ENCODE measurements around the gene LRRN3.

LRRN3 gene

DNA sequence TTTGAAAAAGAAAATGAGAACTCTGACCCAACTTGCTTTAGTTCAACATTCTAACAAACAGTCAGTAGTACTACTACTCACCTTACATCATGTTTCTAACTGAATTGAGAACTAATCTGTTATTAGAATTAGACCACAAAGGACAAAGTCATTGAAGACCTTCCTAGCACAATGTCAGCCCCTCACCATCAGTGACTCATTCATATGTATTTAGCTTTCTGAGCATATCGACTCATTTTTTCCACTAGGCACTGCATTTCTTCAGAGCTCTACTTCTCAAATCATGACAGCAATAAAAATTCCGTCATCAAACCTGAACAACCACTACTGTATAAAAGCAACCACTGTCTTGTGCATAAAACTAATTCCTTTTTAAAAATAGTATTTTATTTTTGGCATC is 4.4 kb upstream of the LRRN3 start:
- Mint-ChIP-seq H3K4me1 (ENCODE audit: low read depth) (peaks cover 26% of the 10 kb centered on the region), H3K4me3 (no peak overlapping the region), H3K36me3 (ENCODE audit: low read depth) (no peaks in the 10 kb centered on the region), H3K27me3 (peaks cover 8% of the 10 kb centered on the region), H3K9me3 (no peaks in the 10 kb centered on the region), H3K27ac (no peak overlapping the region)
- intact Hi-C loops (cut with micrococcal nuclease) = loop anchor here (5.0 to 10.0 kb wide), 3 partner anchors 218 to 648 kb away; partner anchors contain the start of gene IMMP2L

DNA sequence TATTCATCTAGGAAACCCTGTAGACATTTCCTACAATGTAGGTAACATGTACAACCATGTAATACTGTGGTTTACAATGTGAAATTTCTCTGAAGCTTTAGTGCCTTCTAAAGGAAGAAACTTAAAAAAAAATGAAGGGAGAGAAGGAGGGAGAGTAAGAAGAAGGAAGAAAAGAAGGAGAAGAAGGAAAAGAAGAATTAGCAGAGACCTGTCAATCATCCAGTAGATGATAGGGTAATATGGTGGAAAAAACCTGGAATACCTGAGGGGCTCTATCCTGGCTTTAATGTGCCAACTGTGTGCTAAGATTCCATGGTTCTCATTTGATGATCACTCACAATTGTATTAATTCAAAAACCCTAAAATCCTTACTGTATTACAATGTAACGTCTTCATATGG is 2.6 kb upstream of the LRRN3 start:
- H3K9me3 Mint-ChIP-seq = no peaks in the 10 kb centered on the region

DNA sequence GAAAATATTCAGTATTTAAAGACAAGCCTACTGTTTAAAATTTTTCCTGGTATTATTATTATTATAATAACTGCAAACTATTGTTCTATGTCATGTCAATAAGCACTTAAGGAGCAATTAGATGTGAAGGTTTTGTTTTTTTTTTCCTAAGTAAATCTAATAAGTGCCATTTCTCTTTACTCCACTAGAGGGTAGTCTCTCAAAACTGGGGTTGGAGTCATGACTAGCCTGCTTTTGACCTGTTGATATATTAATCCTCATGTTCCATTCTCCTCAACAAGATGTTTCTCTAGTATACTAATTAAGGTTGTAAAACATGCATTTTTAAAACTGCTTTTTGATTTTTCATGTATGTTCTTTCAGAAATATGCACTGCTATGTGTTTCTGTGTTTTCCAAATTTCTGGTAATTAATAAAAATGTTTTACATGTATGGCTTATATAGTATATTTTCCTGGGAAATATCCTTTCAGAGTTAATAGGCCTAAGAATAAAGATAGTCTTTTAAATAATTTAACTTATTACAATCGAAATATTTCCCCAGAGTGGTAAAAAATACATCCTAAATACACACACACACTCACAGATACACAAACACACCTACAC is 1.0 kb upstream of the LRRN3 start:
- no peaks in the 10 kb centered on the region for H3K9me3 Mint-ChIP-seq
- H3K4me3 Mint-ChIP-seq = no peak overlapping the region
- H3K4me1 Mint-ChIP-seq (ENCODE audit: low read depth) = no peaks in the 10 kb centered on the region
- intact Hi-C loops (cut with micrococcal nuclease) = loop anchor here (1.0 to 10.0 kb wide), 4 partner anchors 215 to 645 kb away; partner anchors contain the start of gene IMMP2L
- H3K27me3 Mint-ChIP-seq = no peaks in the 10 kb centered on the region
- no peaks in the 10 kb centered on the region for H3K36me3 Mint-ChIP-seq (ENCODE audit: low read depth)
- no peak overlapping the region for H3K27ac Mint-ChIP-seq

More for the DNA sequence above, 2.6 kb upstream of the LRRN3 start:
- H3K4me3 Mint-ChIP-seq = no peak overlapping the region
- no peak overlapping the region for H3K27ac Mint-ChIP-seq
- peaks cover 16% of the 10 kb centered on the region for H3K4me1 Mint-ChIP-seq (ENCODE audit: low read depth)
- intact Hi-C loops (cut with micrococcal nuclease) = loop anchor here (5.0 to 10.0 kb wide), 3 partner anchors 216 to 646 kb away; partner anchors contain the start of gene IMMP2L
- H3K36me3 Mint-ChIP-seq (ENCODE audit: low read depth) = no peaks in the 10 kb centered on the region
- peaks cover 6% of the 10 kb centered on the region for H3K27me3 Mint-ChIP-seq

DNA sequence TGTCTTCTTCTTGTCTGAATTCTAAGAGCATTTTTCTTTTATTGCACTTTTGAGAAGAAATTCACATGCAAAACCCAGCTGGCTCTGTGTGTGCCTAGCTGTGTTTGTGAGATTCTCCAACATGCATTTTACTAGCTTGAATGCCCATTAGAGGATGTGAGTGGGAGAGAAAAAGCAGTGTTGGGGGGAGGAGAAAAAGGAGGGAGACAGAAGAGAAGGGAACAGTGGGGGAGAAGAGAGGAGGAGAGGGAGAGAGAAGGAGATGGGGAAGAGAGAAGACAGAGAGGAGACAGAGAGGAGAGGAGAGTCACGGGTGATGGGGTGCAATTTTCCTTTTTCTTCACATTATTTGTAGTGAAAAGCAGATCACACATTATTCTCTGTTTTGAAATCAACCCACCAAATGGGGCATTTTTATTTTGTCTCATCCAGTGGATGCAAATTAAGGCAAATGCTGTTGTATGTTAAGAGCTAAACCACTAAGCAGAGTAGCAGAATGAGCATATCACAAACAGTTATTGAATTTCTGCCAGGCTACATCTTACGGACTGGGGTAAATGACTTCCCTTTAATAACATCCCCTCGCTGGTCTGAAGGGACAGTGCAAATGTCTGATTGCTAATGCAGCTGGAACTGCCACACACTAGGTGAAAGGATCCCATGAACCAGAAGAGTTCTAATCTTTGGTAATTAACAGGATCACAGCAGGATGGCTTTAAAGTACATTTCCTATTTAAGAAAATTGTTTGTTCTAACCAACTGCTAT is 849 bp downstream of the LRRN3 start:
- Mint-ChIP-seq H3K27ac (peak overlapping the region; percentile 20), H3K27me3 (no peaks in the 10 kb centered on the region), H3K4me1 (ENCODE audit: low read depth) (no peaks in the 10 kb centered on the region), H3K9me3 (no peaks in the 10 kb centered on the region), H3K36me3 (ENCODE audit: low read depth) (no peaks in the 10 kb centered on the region), H3K4me3 (no peak overlapping the region)
- intact Hi-C loops (cut with micrococcal nuclease) = no loop called here

DNA sequence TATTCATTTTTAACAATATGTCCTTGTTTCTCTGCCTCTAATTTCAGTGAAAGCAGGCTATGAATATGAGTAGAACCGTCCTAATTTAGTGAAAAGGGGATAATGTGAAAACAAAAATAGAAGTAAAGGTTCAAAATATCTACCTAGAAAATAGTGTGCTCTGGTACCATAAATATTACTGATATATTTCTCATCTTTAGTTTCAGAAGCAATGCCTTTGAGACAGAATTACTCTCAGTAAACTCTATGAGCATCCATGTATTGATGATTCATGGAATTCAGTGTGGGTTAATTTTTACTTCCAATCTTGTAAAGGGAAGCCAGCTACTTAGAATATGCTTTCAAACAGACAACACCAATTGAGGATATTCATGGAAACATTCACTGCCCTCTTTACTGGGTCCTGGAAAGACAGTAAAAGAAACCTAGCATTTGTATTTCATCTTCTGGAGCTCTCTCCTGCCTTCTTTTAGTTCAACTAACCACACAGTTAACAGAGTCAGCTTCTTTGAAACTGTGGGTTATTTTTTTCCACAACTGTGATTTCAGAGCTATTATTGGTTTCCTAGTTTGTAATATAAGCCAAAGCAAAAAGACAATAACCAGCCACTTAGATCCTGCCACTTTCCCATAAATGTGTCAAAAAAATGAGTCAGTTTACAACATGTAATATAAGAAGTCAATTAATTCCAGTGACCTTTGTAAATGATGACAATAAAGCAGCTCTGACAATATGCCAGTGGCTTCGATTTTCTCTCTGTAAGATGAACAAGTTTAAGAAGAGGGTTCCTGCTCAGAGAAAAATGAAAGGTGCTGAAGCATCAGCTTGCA is 1.7 kb downstream of the LRRN3 start:
- intact Hi-C loops (cut with micrococcal nuclease) = no loop called here
- H3K4me1 Mint-ChIP-seq (ENCODE audit: low read depth) = no peaks in the 10 kb centered on the region
- no peaks in the 10 kb centered on the region for H3K36me3 Mint-ChIP-seq (ENCODE audit: low read depth)
- H3K4me3 Mint-ChIP-seq = no peak overlapping the region
- H3K9me3 Mint-ChIP-seq = no peaks in the 10 kb centered on the region
- no peak overlapping the region for H3K27ac Mint-ChIP-seq
- no peaks in the 10 kb centered on the region for H3K27me3 Mint-ChIP-seq

DNA sequence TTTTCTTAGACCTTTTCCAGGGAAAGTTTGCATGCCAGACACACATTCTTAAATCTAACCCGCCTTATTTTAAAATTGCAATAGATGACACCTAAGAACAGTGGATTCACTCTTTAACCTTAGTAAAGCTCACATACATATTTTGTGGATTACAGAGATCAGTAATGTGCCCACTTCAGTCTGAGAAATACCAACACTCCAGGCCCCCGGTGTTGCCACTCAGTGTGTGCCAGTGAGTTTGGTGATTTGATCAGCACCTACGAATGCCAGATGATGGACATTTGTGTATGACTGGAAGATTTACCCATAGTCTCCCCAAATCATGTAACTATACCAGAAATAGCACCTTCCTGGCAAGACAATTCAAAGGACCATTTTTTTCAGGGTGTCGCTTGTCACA is 2.6 kb downstream of the LRRN3 start:
- H3K27me3 Mint-ChIP-seq = no peaks in the 10 kb centered on the region
- no peak overlapping the region for H3K4me3 Mint-ChIP-seq
- no peaks in the 10 kb centered on the region for H3K9me3 Mint-ChIP-seq
- H3K27ac Mint-ChIP-seq = no peak overlapping the region
- intact Hi-C loops (cut with micrococcal nuclease) = no loop called here
- no peaks in the 10 kb centered on the region for H3K36me3 Mint-ChIP-seq (ENCODE audit: low read depth)
- H3K4me1 Mint-ChIP-seq (ENCODE audit: low read depth) = no peaks in the 10 kb centered on the region

DNA sequence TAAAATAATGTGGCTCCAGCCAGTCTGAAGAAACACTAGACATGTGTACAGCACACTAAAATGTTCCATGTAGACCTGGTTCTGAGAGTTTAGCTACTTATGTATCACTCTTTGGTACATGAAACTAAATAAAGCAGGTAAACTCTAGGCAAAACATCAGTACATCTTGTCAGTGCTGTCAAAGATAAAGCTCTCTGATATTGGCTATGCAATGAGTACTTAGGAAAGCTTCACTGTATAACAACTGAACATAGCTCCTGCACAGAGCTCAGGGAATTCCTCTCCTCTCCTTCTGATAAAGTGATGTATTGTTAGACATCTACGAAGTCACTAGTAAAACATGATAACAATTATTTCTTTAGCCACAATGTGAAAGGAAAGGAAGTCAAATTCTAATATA is 3.5 kb downstream of the LRRN3 start:
- no peaks in the 10 kb centered on the region for H3K36me3 Mint-ChIP-seq (ENCODE audit: low read depth)
- no peak overlapping the region for H3K27ac Mint-ChIP-seq

DNA sequence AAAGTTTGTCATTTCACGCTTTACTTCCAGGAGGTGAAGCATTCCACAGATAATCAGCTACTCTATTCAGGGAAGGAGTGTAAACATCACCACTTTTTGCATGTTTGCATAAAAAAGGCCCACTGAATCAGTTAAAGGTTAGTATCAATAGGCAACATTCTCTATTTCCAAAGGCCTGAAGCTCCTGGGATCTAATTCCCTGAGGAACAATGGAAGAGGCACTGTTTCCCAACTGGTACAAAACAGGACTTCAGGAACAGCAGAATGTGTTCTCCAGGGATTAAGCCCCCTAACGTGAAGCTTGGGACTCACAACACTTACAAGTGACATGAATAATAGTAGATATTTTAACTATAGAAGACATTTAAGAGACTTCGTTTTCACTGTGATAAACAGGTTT is 6.1 kb downstream of the LRRN3 start:
- intact Hi-C loops (cut with micrococcal nuclease) = loop anchor here (5.0 kb wide), 1 partner anchor 1005 kb away; no protein-coding TSS in a partner anchor
- no peaks in the 10 kb centered on the region for H3K9me3 Mint-ChIP-seq
- H3K36me3 Mint-ChIP-seq (ENCODE audit: low read depth) = no peaks in the 10 kb centered on the region
- no peaks in the 10 kb centered on the region for H3K27me3 Mint-ChIP-seq
- no peak overlapping the region for H3K27ac Mint-ChIP-seq
- no peak overlapping the region for H3K4me3 Mint-ChIP-seq
- H3K4me1 Mint-ChIP-seq (ENCODE audit: low read depth) = no peaks in the 10 kb centered on the region

More for the DNA sequence above, 3.5 kb downstream of the LRRN3 start:
- Mint-ChIP-seq H3K4me3 (no peak overlapping the region), H3K4me1 (ENCODE audit: low read depth) (no peaks in the 10 kb centered on the region), H3K9me3 (no peaks in the 10 kb centered on the region), H3K27me3 (no peaks in the 10 kb centered on the region)
- intact Hi-C loops (cut with micrococcal nuclease) = no loop called here

DNA sequence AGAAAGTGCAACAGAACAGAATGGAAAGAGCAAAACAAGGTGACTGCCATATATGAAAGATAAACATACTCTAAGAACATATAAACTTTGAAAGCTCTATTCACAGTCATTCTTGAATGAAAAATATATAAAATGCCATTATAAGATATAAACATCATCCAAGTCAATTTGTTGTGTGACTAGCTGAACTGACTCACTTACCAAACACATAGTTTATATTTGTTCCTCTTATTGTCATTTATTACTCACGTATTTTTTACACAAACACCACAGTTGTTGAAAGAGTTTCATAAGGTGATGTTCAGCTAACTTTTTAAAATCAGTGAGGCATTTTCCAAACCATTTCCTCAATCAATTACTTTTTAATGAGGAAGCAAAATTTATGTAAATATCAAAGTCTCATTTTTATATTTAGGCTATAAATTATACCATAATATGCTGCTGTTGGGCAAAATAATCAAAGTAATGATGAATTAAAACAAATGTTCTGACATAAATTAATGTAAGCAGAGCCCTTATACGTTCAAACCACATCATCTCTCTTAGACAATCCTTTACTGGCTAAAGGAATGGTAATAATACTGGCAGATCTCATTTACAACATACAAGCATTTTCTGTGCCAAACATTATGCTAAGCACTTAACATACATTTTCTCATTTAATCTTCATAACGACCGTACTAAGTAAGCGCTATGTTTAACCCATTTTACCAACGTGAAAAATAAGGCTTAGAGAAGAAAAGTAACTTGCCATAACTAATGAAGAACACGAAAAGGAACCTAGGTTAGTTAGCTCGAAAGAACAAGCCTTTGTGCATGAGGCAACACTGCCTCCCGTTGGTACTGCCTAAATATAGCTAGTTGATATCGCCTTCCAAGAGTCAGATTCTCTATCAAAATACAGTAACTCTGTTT is 7.3 kb downstream of the LRRN3 start:
- Mint-ChIP-seq H3K4me3 (no peak overlapping the region), H3K36me3 (ENCODE audit: low read depth) (no peaks in the 10 kb centered on the region), H3K27me3 (no peaks in the 10 kb centered on the region), H3K27ac (no peak overlapping the region), H3K9me3 (no peaks in the 10 kb centered on the region), H3K4me1 (ENCODE audit: low read depth) (no peaks in the 10 kb centered on the region)
- intact Hi-C loops (cut with micrococcal nuclease) = loop anchor here (5.0 kb wide), 1 partner anchor 1006 kb away; no protein-coding TSS in a partner anchor

DNA sequence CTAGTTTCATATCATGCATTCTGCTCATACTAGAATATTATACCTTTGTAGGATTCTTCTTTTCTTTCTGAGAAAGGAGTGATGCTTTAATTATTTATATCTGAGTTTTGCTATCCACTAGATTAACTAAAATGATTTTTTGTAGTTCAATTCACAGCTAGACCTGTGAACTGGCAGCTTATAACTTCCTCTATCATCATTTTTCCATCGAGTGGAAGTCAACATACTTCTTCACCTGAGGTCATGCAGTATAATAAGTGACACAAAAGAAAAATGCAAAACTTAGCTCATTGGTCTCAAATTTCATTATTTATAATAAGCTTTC is 8.0 kb downstream of the LRRN3 start:
- no peak overlapping the region for H3K27ac Mint-ChIP-seq
- H3K27me3 Mint-ChIP-seq = no peaks in the 10 kb centered on the region
- no peaks in the 10 kb centered on the region for H3K9me3 Mint-ChIP-seq
- no peaks in the 10 kb centered on the region for H3K36me3 Mint-ChIP-seq (ENCODE audit: low read depth)
- H3K4me1 Mint-ChIP-seq (ENCODE audit: low read depth) = peaks cover 5% of the 10 kb centered on the region
- no peak overlapping the region for H3K4me3 Mint-ChIP-seq
- intact Hi-C loops (cut with micrococcal nuclease) = loop anchor here (5.0 kb wide), 1 partner anchor 1007 kb away; no protein-coding TSS in a partner anchor

DNA sequence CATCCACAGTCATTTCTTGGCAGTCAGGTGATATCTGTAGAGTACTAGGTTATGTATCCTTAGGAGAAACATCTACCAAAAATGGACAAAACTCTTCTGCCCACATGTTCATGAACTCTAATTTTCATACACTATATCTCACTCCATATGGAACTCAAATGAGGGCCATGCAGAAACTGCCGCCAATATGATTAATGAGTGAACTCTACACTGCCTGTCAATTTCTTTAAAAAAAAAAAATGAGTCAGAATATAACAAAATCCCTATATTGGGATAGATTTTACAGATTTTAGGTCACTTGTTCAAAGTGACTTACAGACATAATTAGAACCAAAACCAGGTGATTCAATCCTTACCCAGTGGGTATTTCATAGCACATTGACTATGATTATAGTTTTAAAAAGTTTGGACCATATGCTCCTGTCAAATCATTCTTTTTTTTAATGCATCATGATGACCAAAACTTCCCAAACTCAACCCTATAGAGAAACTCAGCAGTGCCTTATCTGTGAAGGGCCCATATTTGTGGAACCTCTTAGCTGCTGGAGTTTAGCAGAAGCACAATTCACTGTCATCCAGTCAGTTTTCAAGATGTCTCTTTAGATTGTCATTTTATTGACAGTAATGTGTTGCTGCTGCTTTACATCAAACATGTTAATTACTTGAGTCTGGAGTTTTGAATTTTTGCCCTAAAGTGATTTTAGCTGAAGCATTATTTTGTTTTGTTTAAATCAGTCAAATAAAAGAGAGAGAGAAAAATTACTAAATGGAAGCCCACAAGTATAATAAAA is 11.1 kb downstream of the LRRN3 start:
- intact Hi-C loops (cut with micrococcal nuclease) = no loop called here
- H3K27me3 Mint-ChIP-seq = no peaks in the 10 kb centered on the region
- H3K4me1 Mint-ChIP-seq (ENCODE audit: low read depth) = peaks cover 15% of the 10 kb centered on the region
- H3K4me3 Mint-ChIP-seq = no peak overlapping the region
- no peak overlapping the region for H3K27ac Mint-ChIP-seq
- no peaks in the 10 kb centered on the region for H3K9me3 Mint-ChIP-seq
- no peaks in the 10 kb centered on the region for H3K36me3 Mint-ChIP-seq (ENCODE audit: low read depth)

DNA sequence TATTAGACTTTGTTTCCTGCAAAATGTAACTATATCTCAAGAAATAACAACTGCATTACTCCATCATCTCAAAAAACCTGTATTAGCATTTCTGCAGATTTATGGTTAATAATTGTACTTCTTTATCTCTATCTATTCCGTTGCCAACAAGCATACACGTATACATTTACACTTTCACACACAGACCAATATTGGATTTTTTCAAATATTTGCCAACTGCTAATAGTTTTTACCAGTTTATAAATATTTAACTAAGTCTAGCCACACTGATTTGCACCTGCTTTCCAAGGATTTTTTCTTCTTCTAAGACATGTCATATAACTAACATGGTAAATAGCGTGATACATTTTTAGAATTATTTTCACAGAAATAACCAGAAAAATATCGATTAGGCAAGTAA is 12.2 kb downstream of the LRRN3 start:
- Mint-ChIP-seq H3K27ac (no peak overlapping the region), H3K4me3 (no peak overlapping the region), H3K9me3 (no peaks in the 10 kb centered on the region), H3K27me3 (no peaks in the 10 kb centered on the region), H3K4me1 (ENCODE audit: low read depth) (peaks cover 15% of the 10 kb centered on the region), H3K36me3 (ENCODE audit: low read depth) (no peaks in the 10 kb centered on the region)
- intact Hi-C loops (cut with micrococcal nuclease) = no loop called here

All from dendritic cell treated with granulocyte-macrophage colony-stimulating factor and Interleukin-4, amounts not matched to agents 40 ng/mL and 50 ng/mL, for 4 days (primary cell).